Natural killer cell treated with Interleukin-12 subunit alpha and Interleukin-12 subunit beta and Interleukin-15 and Interleukin-18, amount 100 ng/mL, for 72 hours (primary cell): ENCODE data around the gene CATSPER3. TPM values are rescaled to one million over a fixed set of nuclear protein-coding genes. Genes with fewer than 3 reads are reported as not detected.
A peak's percentile ranks its signal among the peaks of the same experiment; 100 is the strongest.

Experiments
- ATAC-seq, 2 donors: fragments of 150-1000 bp; cut with Tn5 transposase in 1 of 2; sonication (Bioruptor Pico), chemical (Tn5 transposase) in 1 of 2; 2 replicates each; pipeline ENCODE4 v1.10.0; 2021
- DNase-seq: peaks from one replicate; pipeline ENCODE4 v3.0.0; 2022; ENCODE audit warnings: low spot score
- H3K27ac Mint-ChIP-seq, 2 donors: 1 replicate in 1 of 2; 2 replicates in 1 of 2; pipeline ENCODE4 v1.8.0; 2022; ENCODE audit warnings: mixed read lengths in 2 of 2, mild to moderate bottlenecking in 1 of 2, moderate library complexity in 1 of 2
- H3K27me3 Mint-ChIP-seq, 2 donors: 1 replicate in 1 of 2; 2 replicates in 1 of 2; pipeline ENCODE4 v1.8.0; 2022; ENCODE audit warnings: mixed read lengths in 2 of 2
- H3K36me3 Mint-ChIP-seq: one replicate; pipeline ENCODE4 v1.8.0; 2022; ENCODE audit warnings: mixed read lengths
- H3K4me1 Mint-ChIP-seq, 2 donors: 1 replicate in 1 of 2; 2 replicates in 1 of 2; pipeline ENCODE4 v1.8.0; 2022; ENCODE audit warnings: low read depth in 2 of 2, mixed read lengths in 2 of 2, mild to moderate bottlenecking in 1 of 2
- H3K4me3 Mint-ChIP-seq: one replicate; pipeline ENCODE4 v1.8.0; 2022; ENCODE audit warnings: mixed read lengths
- H3K9me3 Mint-ChIP-seq: 2 replicates; pipeline ENCODE4 v1.8.0; 2022; ENCODE audit warnings: mixed read lengths
- total RNA-seq, 2 donors: library from RNA; stranded (reverse); gene quantifications; one replicate each; pipeline ENCODE4 v1.2.3, GENCODE V29; 2022

CATSPER3 gene
- total RNA-seq, 2 donors from 2014 or later = 0.52 TPM; not detected in 1

- peaks cover 13 to 14% of the 10 kb centered on the region in 2 donors for H3K4me1 Mint-ChIP-seq
- ATAC-seq = no peak
- DNase-seq = no peak
- no peak overlapping the region for H3K27ac Mint-ChIP-seq
- H3K9me3 Mint-ChIP-seq = no peaks in the 10 kb centered on the region
- H3K4me3 Mint-ChIP-seq = no peak overlapping the region
- H3K36me3 Mint-ChIP-seq = peaks cover 9% of the 10 kb centered on the region
- H3K27me3 Mint-ChIP-seq = peaks cover 51 to 55% of the 10 kb centered on the region in 2 donors
Measured at GRCh38 chr5:135032695-135032998, 64.9 kb downstream of the CATSPER3 start.

GRCh38 chr5:135032999-135033861 lies 65.5 kb downstream of the CATSPER3 start:
- H3K27ac Mint-ChIP-seq = no peak overlapping the region
- peaks cover 51 to 55% of the 10 kb centered on the region in 2 donors for H3K27me3 Mint-ChIP-seq
- peaks cover 9% of the 10 kb centered on the region for H3K36me3 Mint-ChIP-seq
- ATAC-seq (no peak), DNase-seq (no peak)
- peak overlapping the region; percentile 79 for H3K4me3 Mint-ChIP-seq
- H3K4me1 Mint-ChIP-seq = peaks cover 13 to 14% of the 10 kb centered on the region in 2 donors
- no peaks in the 10 kb centered on the region for H3K9me3 Mint-ChIP-seq

GRCh38 chr5:135033901-135034235 lies 66.2 kb downstream of the CATSPER3 start, which contains the start of gene PITX1:
Gene PITX1, minus strand, starts transcription at chr5:135034228. Its CDS starts 347 bp downstream, at chr5:135033881.
- H3K27ac Mint-ChIP-seq = no peak within 1 kb of the TSS
- no peak for DNase-seq
- H3K4me3 Mint-ChIP-seq = peak within 1 kb of the TSS; percentile 79
- peaks cover 9% of the 10 kb centered on the region for H3K36me3 Mint-ChIP-seq
- peak in 1 of 2 donors; percentile 40 for ATAC-seq
- peaks cover 49 to 53% of the 10 kb centered on the region in 2 donors for H3K27me3 Mint-ChIP-seq
- no peaks in the 10 kb centered on the region for H3K9me3 Mint-ChIP-seq
- peaks cover 13 to 14% of the 10 kb centered on the region in 2 donors for H3K4me1 Mint-ChIP-seq

GRCh38 chr5:135034236-135034962 lies 66.7 kb downstream of the CATSPER3 start:
- peaks cover 44 to 51% of the 10 kb centered on the region in 2 donors for H3K27me3 Mint-ChIP-seq
- H3K36me3 Mint-ChIP-seq = peaks cover 6% of the 10 kb centered on the region
- ATAC-seq = peak in 1 of 2 donors; percentile 4
- H3K9me3 Mint-ChIP-seq = no peaks in the 10 kb centered on the region
- peak overlapping the region; percentile 62 for H3K4me3 Mint-ChIP-seq
- H3K27ac Mint-ChIP-seq = no peak overlapping the region
- peaks cover 12 to 13% of the 10 kb centered on the region in 2 donors for H3K4me1 Mint-ChIP-seq
- no peak for DNase-seq

GRCh38 chr5:135034963-135035677 lies 67.4 kb downstream of the CATSPER3 start:
- ATAC-seq = no peak
- H3K36me3 Mint-ChIP-seq = no peaks in the 10 kb centered on the region

GRCh38 chr5:135035678-135036030 lies 67.9 kb downstream of the CATSPER3 start:
- no peaks in the 10 kb centered on the region for H3K36me3 Mint-ChIP-seq
- no peak overlapping the region for H3K4me3 Mint-ChIP-seq
- H3K4me1 Mint-ChIP-seq = peaks cover 6 to 13% of the 10 kb centered on the region in 2 donors
- H3K27ac Mint-ChIP-seq = no peak overlapping the region
- ATAC-seq = no peak
- no peak for DNase-seq
- H3K9me3 Mint-ChIP-seq = no peaks in the 10 kb centered on the region
- peaks cover 31 to 40% of the 10 kb centered on the region in 2 donors for H3K27me3 Mint-ChIP-seq

More at GRCh38 chr5:135034963-135035677, 67.4 kb downstream of the CATSPER3 start:
- H3K9me3 Mint-ChIP-seq = no peaks in the 10 kb centered on the region
- H3K4me3 Mint-ChIP-seq = peak overlapping the region; percentile 62
- peaks cover 6 to 13% of the 10 kb centered on the region in 2 donors for H3K4me1 Mint-ChIP-seq
- H3K27me3 Mint-ChIP-seq = peaks cover 37 to 44% of the 10 kb centered on the region in 2 donors
- H3K27ac Mint-ChIP-seq = no peak overlapping the region
- no peak for DNase-seq

GRCh38 chr5:135036405-135036804 lies 68.7 kb downstream of the CATSPER3 start:
- H3K9me3 Mint-ChIP-seq = no peaks in the 10 kb centered on the region
- H3K27me3 Mint-ChIP-seq = peaks cover 36 to 39% of the 10 kb centered on the region in 2 donors
- peaks cover 6 to 9% of the 10 kb centered on the region in 2 donors for H3K4me1 Mint-ChIP-seq
- H3K36me3 Mint-ChIP-seq = no peaks in the 10 kb centered on the region
- no peak for DNase-seq
- H3K4me3 Mint-ChIP-seq = no peak overlapping the region
- H3K27ac Mint-ChIP-seq = no peak overlapping the region
- ATAC-seq = no peak

GRCh38 chr5:135037519-135038204 lies 70.0 kb downstream of the CATSPER3 start:
- ATAC-seq (no peak), DNase-seq (no peak)
- H3K4me1 Mint-ChIP-seq = peaks cover 6 to 9% of the 10 kb centered on the region in 2 donors
- peaks cover 37 to 42% of the 10 kb centered on the region in 2 donors for H3K27me3 Mint-ChIP-seq
- H3K9me3 Mint-ChIP-seq = no peaks in the 10 kb centered on the region
- H3K4me3 Mint-ChIP-seq = no peak overlapping the region
- no peak overlapping the region for H3K27ac Mint-ChIP-seq
- H3K36me3 Mint-ChIP-seq = no peaks in the 10 kb centered on the region

GRCh38 chr5:135038205-135038812 lies 70.6 kb downstream of the CATSPER3 start:
- H3K4me1 Mint-ChIP-seq = peaks cover 1 to 6% of the 10 kb centered on the region in 2 donors
- no peak overlapping the region for H3K27ac Mint-ChIP-seq
- H3K36me3 Mint-ChIP-seq = no peaks in the 10 kb centered on the region

GRCh38 chr5:135038813-135039270 lies 71.1 kb downstream of the CATSPER3 start:
- DNase-seq (no peak), ATAC-seq (no peak)
- H3K36me3 Mint-ChIP-seq = no peaks in the 10 kb centered on the region
- H3K9me3 Mint-ChIP-seq = no peaks in the 10 kb centered on the region
- no peak overlapping the region for H3K27ac Mint-ChIP-seq
- peaks cover 0 to 5% of the 10 kb centered on the region in 2 donors for H3K4me1 Mint-ChIP-seq
- peaks cover 40 to 47% of the 10 kb centered on the region in 2 donors for H3K27me3 Mint-ChIP-seq
- no peak overlapping the region for H3K4me3 Mint-ChIP-seq

More at GRCh38 chr5:135038205-135038812, 70.6 kb downstream of the CATSPER3 start:
- H3K4me3 Mint-ChIP-seq = no peak overlapping the region
- DNase-seq = no peak
- H3K27me3 Mint-ChIP-seq = peaks cover 37 to 44% of the 10 kb centered on the region in 2 donors
- H3K9me3 Mint-ChIP-seq = no peaks in the 10 kb centered on the region
- no peak for ATAC-seq

GRCh38 chr5:135039271-135040033 lies 71.7 kb downstream of the CATSPER3 start:
- Mint-ChIP-seq H3K27ac (no peak overlapping the region), H3K4me1 (peaks cover 0 to 5% of the 10 kb centered on the region in 2 donors), H3K4me3 (no peak overlapping the region), H3K27me3 (peaks cover 39 to 48% of the 10 kb centered on the region in 2 donors), H3K9me3 (no peaks in the 10 kb centered on the region), H3K36me3 (no peaks in the 10 kb centered on the region)
- ATAC-seq (no peak), DNase-seq (no peak)

- H3K36me3 Mint-ChIP-seq = no peaks in the 10 kb centered on the region
- no peak overlapping the region for H3K4me3 Mint-ChIP-seq
- H3K4me1 Mint-ChIP-seq = peaks cover 0 to under 1% of the 10 kb centered on the region in 2 donors
- H3K27ac Mint-ChIP-seq = no peak overlapping the region
- DNase-seq = no peak
- H3K9me3 Mint-ChIP-seq = no peaks in the 10 kb centered on the region
- ATAC-seq = no peak
- peaks cover 34 to 44% of the 10 kb centered on the region in 2 donors for H3K27me3 Mint-ChIP-seq
Measured at GRCh38 chr5:135040034-135040332, 72.3 kb downstream of the CATSPER3 start.
